Measurements from ENCODE around the gene CUTA. TPM values are rescaled to one million over a fixed set of nuclear protein-coding genes. Genes with fewer than 3 reads are reported as not detected.

The CUTA gene
- total and polyA plus RNA-seq, 2 of the 13 experiments (the other 11 are each of a cell fraction or from before 2014, with no cell fraction given), result 170 to 180 TPM

- TF ChIP-seq ATF3 (CRISPR knock-in tag; IDR thresholded peaks at IDR 0.05) (0 out of 2 replicates have a peak, but pooled peaks have one; percentile 9), ZBTB34 (CRISPR knock-in tag; IDR thresholded peaks at IDR 0.05) (no peak), PHB2 (IDR thresholded peaks at IDR 0.05; ENCODE audit: partially characterized antibody) (no peak), NCOA2 (CRISPR knock-in tag; IDR thresholded peaks at IDR 0.05) (no peak), ZSCAN22 (CRISPR knock-in tag; IDR thresholded peaks at IDR 0.05) (no peak), ATF1 (CRISPR knock-in tag; IDR thresholded peaks at IDR 0.05) (no peak), ZNF256 (CRISPR knock-in tag; conservative IDR thresholded peaks at IDR 0.05) (no peak), THAP8 (CRISPR knock-in tag; IDR thresholded peaks at IDR 0.05; ENCODE audit: borderline replicate concordance) (no peak), TBX3 (IDR thresholded peaks at IDR 0.05; ENCODE audit: borderline replicate concordance) (peak; percentile 51; the same call in 1 of the 2 replicates), ZNF101 (CRISPR knock-in tag; IDR thresholded peaks at IDR 0.05; ENCODE audit: borderline replicate concordance, low read depth) (no peak), ZSCAN5A (CRISPR knock-in tag; IDR thresholded peaks at IDR 0.05; ENCODE audit: borderline replicate concordance) (no peak), ZNF761 (CRISPR knock-in tag; conservative IDR thresholded peaks at IDR 0.05) (no peak), RBM22 (optimal IDR thresholded peaks at IDR 0.05; ENCODE audit: low read length) (no peak), HNRNPL (IDR thresholded peaks at IDR 0.05; ENCODE audit: low read depth, low read length) (0 out of 2 replicates have a peak, but pooled peaks have one; percentile 35), CBX1 (IDR thresholded peaks at IDR 0.05; ENCODE audit: low read depth) (no peak), ZNF3 (CRISPR knock-in tag; IDR thresholded peaks at IDR 0.05) (no peak)
- TF ChIP-seq, protein P1, sequence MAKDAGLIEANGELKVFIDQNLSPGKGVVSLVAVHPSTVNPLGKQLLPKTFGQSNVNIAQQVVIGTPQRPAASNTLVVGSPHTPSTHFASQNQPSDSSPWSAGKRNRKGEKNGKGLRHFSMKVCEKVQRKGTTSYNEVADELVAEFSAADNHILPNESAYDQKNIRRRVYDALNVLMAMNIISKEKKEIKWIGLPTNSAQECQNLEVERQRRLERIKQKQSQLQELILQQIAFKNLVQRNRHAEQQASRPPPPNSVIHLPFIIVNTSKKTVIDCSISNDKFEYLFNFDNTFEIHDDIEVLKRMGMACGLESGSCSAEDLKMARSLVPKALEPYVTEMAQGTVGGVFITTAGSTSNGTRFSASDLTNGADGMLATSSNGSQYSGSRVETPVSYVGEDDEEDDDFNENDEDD (CRISPR knock-in tag; IDR thresholded peaks at IDR 0.05; ENCODE audit: borderline replicate concordance), result peak; percentile 63; the same call in 1 of the 2 replicates
- TF ChIP-seq, protein P2, sequence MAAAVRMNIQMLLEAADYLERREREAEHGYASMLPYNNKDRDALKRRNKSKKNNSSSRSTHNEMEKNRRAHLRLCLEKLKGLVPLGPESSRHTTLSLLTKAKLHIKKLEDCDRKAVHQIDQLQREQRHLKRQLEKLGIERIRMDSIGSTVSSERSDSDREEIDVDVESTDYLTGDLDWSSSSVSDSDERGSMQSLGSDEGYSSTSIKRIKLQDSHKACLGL (CRISPR knock-in tag; IDR thresholded peaks at IDR 0.05), result peak; percentile 81; the same call in 1 of the 2 replicates
- TF ChIP-seq, protein P3, sequence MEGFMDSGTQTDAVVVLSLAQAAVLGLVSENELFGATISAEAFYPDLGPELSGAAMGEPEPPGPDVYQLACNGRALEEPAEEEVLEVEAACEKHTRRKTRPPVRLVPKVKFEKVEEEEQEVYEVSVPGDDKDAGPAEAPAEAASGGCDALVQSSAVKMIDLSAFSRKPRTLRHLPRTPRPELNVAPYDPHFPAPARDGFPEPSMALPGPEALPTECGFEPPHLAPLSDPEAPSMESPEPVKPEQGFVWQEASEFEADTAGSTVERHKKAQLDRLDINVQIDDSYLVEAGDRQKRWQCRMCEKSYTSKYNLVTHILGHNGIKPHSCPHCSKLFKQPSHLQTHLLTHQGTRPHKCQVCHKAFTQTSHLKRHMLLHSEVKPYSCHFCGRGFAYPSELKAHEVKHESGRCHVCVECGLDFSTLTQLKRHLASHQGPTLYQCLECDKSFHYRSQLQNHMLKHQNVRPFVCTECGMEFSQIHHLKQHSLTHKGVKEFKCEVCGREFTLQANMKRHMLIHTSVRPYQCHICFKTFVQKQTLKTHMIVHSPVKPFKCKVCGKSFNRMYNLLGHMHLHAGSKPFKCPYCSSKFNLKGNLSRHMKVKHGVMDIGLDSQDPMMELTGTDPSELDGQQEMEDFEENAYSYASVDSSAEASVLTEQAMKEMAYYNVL (CRISPR knock-in tag; IDR thresholded peaks at IDR 0.05; ENCODE audit: borderline replicate concordance), result no peak
- TF ChIP-seq, protein P4, sequence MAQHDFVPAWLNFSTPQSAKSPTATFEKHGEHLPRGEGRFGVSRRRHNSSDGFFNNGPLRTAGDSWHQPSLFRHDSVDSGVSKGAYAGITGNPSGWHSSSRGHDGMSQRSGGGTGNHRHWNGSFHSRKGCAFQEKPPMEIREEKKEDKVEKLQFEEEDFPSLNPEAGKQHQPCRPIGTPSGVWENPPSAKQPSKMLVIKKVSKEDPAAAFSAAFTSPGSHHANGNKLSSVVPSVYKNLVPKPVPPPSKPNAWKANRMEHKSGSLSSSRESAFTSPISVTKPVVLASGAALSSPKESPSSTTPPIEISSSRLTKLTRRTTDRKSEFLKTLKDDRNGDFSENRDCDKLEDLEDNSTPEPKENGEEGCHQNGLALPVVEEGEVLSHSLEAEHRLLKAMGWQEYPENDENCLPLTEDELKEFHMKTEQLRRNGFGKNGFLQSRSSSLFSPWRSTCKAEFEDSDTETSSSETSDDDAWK (CRISPR knock-in tag; IDR thresholded peaks at IDR 0.05), result no peak
Observed at GRCh38 chr6:33428224-33428965, 10.5 kb upstream of the CUTA start (continued).

Measured in HepG2 (cell line).